ENCODE measurements around the gene ELK3.

The ELK3 gene

GRCh38 chr12:96189781-96190180, 4.4 kb upstream of the ELK3 start:
- DNase-seq (ENCODE audit: low read depth), result no peak

DNA sequence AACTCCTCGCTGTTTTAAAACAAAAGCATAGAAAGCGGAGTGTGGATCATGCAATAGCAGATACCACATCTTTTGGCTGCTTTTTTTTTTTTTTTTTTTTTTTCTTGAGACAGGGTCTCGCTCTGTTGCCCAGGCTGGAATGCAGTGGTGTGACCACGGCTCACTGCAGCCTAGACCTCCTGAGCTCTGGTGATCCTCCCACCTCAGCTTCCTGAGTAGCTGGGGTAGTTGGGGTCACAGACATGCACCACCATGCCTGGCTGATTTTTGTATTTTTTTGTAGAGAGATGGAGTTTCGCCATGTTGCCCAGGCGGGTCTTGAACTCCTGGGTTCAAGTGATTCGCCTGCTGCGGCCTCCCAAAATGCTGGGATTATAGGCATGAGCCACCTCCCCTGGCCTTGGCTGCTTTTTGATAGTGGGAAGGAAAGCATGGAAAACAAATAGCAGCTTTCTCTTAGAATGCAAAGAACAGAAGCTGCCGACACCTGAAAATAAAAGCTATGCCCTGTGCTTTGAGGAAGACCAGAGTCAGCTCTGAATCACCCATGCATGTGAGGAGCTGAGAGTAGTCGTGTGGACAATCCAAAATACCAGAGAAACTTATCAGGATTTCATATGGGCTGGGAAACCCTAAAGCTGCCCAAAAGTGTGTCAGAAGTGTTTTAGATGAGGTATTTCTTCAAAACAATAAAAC, 3.6 kb upstream of the ELK3 start:
- DNase-seq (ENCODE audit: low read depth), result no peak

GRCh38 chr12:96192926-96193573, 1.1 kb upstream of the ELK3 start:
- no peak for DNase-seq (ENCODE audit: low read depth)

DNA sequence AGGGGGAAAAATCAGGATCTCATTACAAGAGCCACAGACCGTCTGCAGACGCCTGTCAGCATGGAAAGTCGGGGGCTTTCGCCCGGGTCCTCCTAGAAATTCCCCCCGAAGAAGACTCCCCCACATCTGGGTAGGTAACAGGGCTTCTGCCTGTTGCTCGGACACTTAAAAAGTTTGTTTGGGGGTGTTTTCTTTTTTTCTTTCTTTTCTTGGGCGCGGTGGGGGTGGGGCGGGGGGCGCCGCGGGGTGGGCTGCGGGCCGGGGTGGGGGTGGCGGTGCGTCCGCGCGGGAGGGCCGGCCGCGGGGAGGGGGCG, 358 bp downstream of the ELK3 start:
- no peak for DNase-seq (ENCODE audit: low read depth)

DNA sequence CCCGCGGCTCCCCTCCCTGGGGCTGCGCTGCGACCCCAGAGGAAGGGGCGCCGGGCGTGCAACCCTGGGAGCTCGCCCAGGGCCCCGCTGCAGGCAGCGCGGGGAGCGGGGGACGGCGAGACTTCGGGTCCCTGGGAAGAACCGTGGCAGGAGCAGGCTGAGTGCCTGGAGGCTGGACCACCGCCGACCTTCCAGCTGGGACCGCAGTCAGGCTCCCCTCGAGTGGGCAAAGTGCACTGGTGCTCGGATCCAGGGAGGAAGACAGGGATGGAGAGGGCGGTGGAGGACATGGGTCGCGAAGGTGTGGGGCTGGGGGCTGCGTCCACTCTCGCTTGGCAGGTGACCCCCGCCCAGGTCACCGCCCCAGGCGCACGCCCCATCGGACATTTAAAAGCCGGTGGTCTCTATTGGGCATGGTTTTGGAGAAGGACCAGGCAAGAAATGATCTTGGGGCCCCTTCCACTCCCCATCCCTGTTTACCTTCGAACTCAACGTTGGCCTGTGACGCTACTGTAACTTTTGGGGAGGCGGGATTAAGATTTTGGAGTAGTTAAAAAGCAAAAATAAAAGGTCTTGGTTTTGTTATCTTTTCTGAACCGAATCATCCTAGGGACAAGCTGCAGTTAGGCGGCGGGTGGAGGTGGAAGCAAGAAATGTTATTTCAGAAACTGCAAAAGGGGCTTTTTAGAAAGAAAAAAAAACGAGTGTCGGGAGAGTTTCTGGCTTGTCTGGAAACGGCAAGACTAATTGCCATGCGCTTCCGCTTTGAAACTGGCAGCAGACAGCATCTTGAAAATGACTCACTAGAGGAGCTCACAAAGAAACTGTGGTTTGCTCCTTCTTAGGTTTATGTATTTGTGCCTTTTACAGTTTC, 1.0 kb downstream of the ELK3 start:
- no peak for DNase-seq (ENCODE audit: low read depth)

DNA sequence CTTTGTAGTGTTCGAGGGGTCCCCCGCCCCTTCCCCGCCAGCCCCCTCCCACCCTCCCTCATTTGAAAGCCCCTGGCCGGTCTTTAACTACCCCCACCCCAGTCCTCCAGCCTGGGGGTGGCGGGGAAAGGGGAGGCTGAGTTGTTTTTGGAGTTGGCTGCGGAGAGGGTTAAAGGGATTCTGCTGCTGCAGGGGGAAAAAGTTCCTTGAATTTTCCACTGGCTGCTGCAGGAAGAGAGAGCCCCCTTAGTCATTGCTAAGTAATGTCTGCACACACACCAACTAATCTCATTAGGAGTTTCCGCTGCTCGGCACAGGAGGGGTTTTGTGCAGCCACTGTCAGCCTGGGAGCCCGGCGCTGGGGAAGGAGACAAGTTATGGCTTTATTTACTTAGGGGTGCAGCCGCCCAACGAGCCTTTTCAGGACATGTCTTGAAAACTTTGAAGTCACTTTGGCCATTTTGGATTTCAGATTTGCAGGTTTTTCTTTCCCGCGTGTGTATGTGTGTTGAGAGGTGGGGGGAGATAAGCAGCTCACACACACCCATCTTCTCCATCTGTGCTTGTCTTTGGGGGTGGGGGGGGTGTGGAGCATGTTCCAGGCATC, 1.8 kb downstream of the ELK3 start:
- DNase-seq (ENCODE audit: low read depth), result no peak

DNA sequence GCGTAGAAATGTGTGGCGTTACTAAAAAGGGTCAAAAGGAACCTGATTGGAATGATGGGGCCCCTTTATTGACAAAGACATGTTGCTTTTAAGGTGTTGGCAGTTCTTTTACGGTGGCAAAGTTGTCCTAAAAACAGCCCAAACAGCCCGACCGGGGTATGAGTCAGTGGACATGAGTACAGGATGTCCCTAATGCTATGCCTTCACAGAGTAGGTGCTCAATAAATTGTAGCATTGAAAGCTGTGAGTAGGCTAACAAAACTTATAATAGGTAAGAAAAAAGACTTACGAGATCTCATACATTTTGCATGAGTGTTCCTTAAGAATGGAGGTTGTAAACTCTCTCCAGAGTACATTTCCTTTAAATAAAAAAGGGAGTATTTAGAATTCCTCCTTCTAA, 2.6 kb downstream of the ELK3 start:
- DNase-seq (ENCODE audit: low read depth), result no peak

DNA sequence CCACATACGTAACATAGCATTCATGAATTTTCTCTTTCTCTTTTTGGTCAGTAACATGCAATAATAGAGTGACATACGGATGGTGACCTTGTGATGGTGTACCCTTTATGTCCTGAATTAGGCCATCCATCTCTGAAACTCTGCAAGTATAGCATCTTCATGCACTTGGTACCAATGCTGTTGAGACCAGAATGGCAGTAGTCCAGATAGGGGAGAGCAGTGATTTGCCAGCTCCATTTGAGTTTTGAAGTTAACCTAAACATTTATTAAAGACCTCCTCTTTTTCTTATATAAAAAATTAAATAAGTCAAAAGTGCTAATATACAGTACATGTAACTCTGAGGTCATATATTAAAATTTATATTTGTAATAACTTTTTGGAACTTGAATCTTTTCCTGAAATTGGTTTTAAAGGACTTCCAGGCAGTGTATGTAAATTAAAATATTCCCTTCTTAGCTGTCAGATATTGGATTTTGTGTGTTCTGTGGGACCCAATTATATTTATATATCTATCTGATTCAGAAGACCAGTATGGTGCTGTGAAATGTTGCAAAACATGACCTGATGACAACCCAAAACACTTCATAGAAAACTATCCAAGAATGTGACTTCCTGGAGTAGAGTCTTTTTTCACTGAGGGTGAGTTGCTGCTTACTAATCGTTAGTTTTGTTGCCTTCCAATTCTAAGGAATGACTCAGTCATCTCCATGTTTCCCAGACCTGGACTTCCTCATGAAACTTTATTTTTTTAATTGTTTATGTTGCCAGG, 3.5 kb downstream of the ELK3 start:
- no peak for DNase-seq (ENCODE audit: low read depth)

DNA sequence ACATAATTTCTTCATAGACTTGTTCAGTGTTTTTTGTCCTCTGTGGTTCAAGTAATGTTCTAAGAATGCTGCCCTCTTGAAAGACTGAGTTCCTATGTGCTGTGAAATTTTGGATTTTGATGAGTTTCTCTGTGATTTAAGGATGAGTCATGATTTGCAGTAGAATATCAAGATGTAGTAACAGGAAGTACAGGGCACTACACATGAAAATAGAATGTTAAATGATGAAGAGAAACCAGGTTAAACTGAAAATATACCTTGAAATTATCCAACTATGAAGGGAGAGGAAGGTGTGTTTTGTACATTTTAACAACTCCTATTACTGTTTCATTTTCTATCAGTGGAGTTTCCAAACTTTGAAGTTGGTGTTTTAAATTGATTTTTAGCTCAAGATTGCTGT, 4.8 kb downstream of the ELK3 start:
- no peak for DNase-seq (ENCODE audit: low read depth)

DNA sequence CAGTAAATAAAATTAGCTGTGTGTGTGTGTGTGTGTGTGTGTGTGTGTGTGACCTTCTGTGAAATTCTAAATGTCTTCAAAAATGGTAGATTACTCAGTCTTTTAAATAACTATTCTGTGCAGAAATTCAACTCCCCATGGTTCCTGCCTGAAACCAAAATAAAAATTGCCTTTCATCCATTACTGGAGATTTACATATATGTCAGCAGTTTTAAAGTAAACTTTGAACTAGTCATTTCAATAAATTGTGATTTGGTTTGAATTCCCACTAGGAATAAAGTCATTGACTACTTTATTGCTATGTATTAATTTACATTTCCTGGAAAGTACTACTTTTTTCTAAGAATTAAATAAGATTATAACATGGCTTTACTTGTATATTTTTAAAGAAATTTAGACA, 5.3 kb downstream of the ELK3 start:
- DNase-seq (ENCODE audit: low read depth), result no peak

DNA sequence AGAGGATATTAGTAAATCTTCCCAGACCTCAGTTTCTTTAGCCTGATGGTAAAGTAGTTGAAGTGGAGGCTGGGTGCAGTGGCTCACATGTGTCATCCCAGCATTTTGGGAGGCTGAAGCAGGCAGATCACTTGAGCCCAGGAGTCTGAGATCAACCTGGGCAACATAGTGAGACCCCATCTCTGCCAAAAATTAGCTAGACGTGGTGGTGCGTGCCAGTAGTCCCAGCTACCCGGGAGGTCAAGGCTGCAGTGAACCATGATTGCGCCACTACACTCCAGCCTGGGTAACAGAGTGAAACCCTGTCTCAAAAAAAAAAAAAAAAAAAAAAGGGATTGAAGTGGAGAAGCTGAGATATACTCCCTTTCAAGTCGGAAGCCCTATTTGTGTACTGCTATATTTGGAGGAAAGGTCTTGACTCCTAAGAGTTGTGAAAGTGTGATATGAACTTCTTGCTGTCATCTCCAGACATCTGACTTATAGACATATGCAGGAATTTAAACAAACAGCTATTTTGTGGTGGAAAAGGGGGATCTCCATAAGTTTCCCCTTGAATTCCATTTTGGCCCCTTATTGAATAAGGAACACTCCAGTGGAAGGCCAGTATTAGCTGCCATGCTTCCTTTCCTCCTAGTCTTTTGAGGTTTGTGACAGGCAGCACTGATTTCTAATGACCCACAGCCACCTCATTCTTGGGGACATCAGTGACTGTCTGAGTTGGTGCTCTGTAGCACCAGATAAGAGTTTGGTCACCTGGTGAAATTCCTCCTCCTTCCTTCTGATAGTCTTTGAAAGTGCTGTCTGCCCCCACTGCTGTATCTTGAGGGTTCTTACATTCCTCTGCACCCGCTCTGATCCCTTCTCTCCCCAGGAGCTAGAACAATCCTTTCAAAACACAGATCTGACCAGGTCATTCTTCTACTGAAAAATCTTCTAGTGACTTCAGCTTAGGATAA, 7.4 kb downstream of the ELK3 start:
- no peak for DNase-seq (ENCODE audit: low read depth)

GRCh38 chr12:96204381-96204780, 10.2 kb downstream of the ELK3 start:
- no peak for DNase-seq (ENCODE audit: low read depth)

- no peak for DNase-seq (ENCODE audit: low read depth)
These were observed 11.7 kb downstream of the ELK3 start for GRCh38 chr12:96205908-96206307.

DNA sequence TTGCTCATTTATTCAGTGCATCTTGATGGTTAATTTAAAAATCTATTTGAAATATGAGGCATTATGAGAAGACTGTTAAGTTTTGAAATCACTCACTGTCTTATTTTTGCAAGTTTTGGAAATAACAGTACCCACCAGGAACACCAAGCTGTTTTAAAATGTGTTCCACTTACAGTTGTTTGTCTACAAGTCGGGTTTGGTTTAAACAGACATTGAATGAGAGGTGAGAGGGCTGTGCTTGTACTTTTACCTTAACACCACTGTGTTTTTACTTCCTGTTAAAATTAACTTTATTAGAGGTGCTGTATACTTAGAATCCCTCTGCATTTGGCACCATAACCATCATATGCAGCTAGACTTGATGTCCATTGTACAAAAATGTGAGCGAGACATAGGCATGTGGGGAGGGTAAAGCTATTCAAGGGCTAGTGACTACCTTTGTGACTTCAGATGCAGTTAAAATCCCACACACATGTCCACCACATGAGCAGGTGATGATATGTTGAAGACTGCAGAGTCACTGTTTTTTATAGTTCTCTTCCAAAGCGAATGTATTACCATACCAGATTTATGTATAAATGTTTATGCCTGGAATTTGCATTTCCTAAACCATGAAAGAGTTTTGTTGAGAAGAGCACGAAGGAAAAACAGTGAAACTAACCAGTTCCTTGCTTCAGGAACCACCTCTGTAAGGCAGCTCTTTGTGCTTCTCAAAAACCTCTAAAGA, 12.9 kb downstream of the ELK3 start:
- no peak for DNase-seq (ENCODE audit: low read depth)

DNA sequence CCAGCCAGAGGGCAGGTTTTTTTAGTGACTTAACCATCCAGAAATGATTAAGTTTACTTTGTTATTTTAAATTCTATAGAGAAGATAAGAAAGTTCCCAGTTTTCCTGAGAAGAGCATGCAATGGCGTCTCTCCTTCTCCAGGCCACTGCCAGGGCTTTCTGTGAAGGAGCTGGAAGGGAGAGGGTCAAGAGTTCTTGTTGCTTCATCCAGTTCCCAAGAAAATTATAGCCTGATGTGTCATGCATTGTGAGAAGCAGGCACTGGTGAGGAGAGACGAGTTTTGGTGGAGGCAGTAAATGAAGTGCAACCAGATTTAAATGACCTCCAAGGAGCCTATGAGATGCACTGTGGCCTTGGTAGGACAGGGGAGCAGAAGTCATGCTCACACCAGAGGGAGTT, 14.2 kb downstream of the ELK3 start:
- DNase-seq (ENCODE audit: low read depth), result no peak

DNA sequence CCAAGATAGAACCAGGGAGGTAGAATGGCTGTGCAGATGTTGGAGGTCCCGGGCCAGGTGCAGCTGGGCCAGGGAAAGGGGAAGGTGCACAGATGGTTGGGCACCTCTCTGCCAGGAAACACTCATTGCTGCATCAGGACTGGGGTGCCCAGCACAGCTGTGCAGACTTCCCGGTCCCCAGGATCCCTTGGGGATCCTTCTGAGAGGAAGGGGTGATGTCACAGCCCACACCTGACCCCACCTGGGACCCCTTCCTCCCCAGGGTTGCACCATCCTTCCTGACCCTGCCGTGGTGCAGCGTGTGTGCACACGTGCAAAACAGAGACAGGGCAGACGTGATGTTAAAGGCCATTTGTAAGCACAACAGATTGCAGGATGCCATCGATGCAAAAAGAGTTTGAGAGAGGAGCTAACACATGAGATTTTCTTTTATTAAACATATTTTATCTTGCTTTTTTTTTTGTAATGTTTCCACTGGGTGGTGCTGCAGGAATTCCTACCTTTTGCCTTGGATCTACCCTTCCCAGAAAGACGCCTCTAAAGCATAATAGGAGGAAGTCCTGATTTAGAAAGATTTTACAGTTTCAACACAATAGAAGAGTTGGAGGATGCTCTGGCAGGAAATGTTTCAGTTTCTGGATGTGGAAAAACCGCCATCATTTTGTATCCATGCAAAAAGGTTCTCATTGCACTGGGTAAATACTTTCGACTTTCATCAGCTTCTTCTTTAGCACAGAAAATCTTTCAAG, 14.8 kb downstream of the ELK3 start:
- DNase-seq (ENCODE audit: low read depth), result no peak

GRCh38 chr12:96210376-96211055, 16.3 kb downstream of the ELK3 start:
- DNase-seq (ENCODE audit: low read depth), result no peak

DNA sequence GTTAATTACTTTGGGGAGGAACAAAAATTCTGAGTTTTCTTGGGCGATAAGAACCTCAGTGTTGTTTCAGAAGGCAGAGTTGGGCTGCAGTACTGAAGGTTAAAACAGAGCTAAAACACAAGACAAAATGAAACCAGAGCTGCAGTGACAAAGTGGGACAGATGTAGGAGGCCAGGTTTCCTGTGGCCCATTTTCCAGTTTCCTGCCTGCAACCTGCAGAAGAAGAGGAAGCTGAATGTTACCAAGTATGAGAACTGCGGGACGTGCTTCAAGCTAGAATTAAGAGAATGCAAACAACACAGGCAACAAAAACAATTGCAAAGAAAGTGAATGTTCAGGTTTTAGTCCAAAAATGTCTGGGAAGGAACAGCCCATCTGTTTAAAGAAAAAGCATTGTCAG, 17.8 kb downstream of the ELK3 start:
- no peak for DNase-seq (ENCODE audit: low read depth)
